ENCODE data around the gene YLPM1. TPM values are rescaled to one million over a fixed set of nuclear protein-coding genes. Genes with fewer than 3 reads are reported as not detected.

YLPM1 gene
- total RNA-seq, 1 experiment from 2014 or later = 91.2 TPM

DNA sequence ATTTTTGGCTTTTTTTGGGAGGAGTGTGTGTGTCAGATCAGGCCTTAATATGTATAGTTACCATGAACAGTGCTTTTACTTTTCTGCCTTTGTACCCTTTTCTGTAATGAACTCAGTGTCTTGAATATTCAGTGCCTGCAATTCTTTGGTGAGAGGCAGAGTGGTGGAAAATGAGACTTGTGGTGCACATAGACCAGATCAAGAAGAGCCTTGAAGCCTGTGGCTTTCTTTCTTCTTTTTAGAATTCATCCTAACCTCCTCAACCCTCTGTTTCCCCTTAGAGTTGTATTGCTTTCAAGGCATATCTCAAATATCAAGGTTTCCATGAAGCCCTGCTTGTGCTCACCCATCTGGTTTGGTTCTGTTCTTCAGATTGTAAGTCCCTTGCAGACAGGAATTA, 2.6 kb downstream of the YLPM1 start:
- Histone ChIP-seq H3K4me1 (ENCODE audit: insufficient read depth, low read length, poor library complexity, severe bottlenecking) (no peaks in the 10 kb centered on the region), H3K27me3 (replicated peaks; ENCODE audit: insufficient read depth, low read depth, low read length, poor library complexity) (no peaks in the 10 kb centered on the region), H3K36me3 (ENCODE audit: insufficient read depth, low read length, poor library complexity, severe bottlenecking) (peaks cover 3% of the 10 kb centered on the region), H3K27ac (ENCODE audit: low read depth, low read length, poor library complexity, severe bottlenecking) (no peak overlapping the region), H3K9me3 (ENCODE audit: low read depth, low read length, poor library complexity, severe bottlenecking) (no peaks in the 10 kb centered on the region), H3K4me3 (ENCODE audit: low read depth, low read length, poor library complexity, severe bottlenecking) (peak overlapping the region; percentile 94)
- CTCF ChIA-PET = no interaction called here
- POLR2A ChIA-PET (ENCODE audit: low non-redundant PET) = no interaction called here
- BruUV-seq (replicated peaks) = no TSS peak
- no peak for DNase-seq (ENCODE audit: low spot score)
- intact Hi-C loops (cut with micrococcal nuclease; ENCODE audit: unreplicated experiment) = no loop called here
- TF ChIP-seq EZH2 (IDR thresholded peaks at IDR 0.05; ENCODE audit: borderline replicate concordance, low read depth, low read length, poor library complexity, severe bottlenecking) = no peak
- TF ChIP-seq, protein P1, sequence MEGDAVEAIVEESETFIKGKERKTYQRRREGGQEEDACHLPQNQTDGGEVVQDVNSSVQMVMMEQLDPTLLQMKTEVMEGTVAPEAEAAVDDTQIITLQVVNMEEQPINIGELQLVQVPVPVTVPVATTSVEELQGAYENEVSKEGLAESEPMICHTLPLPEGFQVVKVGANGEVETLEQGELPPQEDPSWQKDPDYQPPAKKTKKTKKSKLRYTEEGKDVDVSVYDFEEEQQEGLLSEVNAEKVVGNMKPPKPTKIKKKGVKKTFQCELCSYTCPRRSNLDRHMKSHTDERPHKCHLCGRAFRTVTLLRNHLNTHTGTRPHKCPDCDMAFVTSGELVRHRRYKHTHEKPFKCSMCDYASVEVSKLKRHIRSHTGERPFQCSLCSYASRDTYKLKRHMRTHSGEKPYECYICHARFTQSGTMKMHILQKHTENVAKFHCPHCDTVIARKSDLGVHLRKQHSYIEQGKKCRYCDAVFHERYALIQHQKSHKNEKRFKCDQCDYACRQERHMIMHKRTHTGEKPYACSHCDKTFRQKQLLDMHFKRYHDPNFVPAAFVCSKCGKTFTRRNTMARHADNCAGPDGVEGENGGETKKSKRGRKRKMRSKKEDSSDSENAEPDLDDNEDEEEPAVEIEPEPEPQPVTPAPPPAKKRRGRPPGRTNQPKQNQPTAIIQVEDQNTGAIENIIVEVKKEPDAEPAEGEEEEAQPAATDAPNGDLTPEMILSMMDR (conservative IDR thresholded peaks at IDR 0.05; ENCODE audit: low read depth, low read length) = no peak

GRCh38 chr14:74771399-74771798, 8.3 kb downstream of the YLPM1 start:
- intact Hi-C loops (cut with micrococcal nuclease; ENCODE audit: unreplicated experiment) = no loop called here
- Histone ChIP-seq H3K4me1 (ENCODE audit: insufficient read depth, low read length, poor library complexity, severe bottlenecking) (peaks cover 7% of the 10 kb centered on the region), H3K27me3 (replicated peaks; ENCODE audit: insufficient read depth, low read depth, low read length, poor library complexity) (no peaks in the 10 kb centered on the region), H3K9me3 (ENCODE audit: low read depth, low read length, poor library complexity, severe bottlenecking) (no peaks in the 10 kb centered on the region), H3K4me3 (ENCODE audit: low read depth, low read length, poor library complexity, severe bottlenecking) (no peak overlapping the region), H3K27ac (ENCODE audit: low read depth, low read length, poor library complexity, severe bottlenecking) (no peak overlapping the region), H3K36me3 (ENCODE audit: insufficient read depth, low read length, poor library complexity, severe bottlenecking) (peaks cover under 1% of the 10 kb centered on the region)
- no peak for TF ChIP-seq EZH2 (IDR thresholded peaks at IDR 0.05; ENCODE audit: borderline replicate concordance, low read depth, low read length, poor library complexity, severe bottlenecking)
- TF ChIP-seq, protein P1 (conservative IDR thresholded peaks at IDR 0.05; ENCODE audit: low read depth, low read length) = no peak
- no peak for DNase-seq (ENCODE audit: low spot score)
- POLR2A ChIA-PET (ENCODE audit: low non-redundant PET) = no interaction called here
- CTCF ChIA-PET = no interaction called here
- BruUV-seq (replicated peaks) = no TSS peak

DNA sequence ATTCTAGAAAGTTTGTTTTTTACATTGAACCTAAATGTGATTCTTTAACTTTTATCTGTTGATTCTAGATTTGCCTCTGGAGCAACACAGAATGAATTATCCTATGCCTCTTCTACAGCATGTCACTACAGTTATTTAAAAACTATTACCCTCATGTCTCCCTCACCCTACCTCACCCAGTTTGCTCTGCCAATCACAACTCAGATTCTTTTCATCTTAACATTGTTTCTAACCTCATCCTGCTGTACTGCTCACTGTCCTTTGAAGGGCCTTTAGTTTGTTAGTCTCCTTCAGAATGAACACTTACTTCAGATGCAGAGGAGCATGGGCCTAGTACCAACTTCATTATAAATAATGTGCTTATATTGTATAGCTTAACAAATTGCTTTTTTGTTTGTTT, 21.5 kb downstream of the YLPM1 start:
- no peak overlapping the region for H3K27ac ChIP-seq (ENCODE audit: low read depth, low read length, poor library complexity, severe bottlenecking)
- H3K4me3 ChIP-seq (ENCODE audit: low read depth, low read length, poor library complexity, severe bottlenecking) = no peak overlapping the region
- peaks cover 69% of the 10 kb centered on the region for H3K36me3 ChIP-seq (ENCODE audit: insufficient read depth, low read length, poor library complexity, severe bottlenecking)
- ChIA-PET POLR2A (ENCODE audit: low non-redundant PET) (no interaction called here), CTCF (no interaction called here)
- intact Hi-C loops (cut with micrococcal nuclease; ENCODE audit: unreplicated experiment) = no loop called here
- H3K27me3 ChIP-seq (replicated peaks; ENCODE audit: insufficient read depth, low read depth, low read length, poor library complexity) = no peaks in the 10 kb centered on the region
- H3K4me1 ChIP-seq (ENCODE audit: insufficient read depth, low read length, poor library complexity, severe bottlenecking) = peaks cover 3% of the 10 kb centered on the region
- no TSS peak for BruUV-seq (replicated peaks)
- DNase-seq (ENCODE audit: low spot score) = no peak
- H3K9me3 ChIP-seq (ENCODE audit: low read depth, low read length, poor library complexity, severe bottlenecking) = no peaks in the 10 kb centered on the region
- TF ChIP-seq EZH2 (IDR thresholded peaks at IDR 0.05; ENCODE audit: borderline replicate concordance, low read depth, low read length, poor library complexity, severe bottlenecking) = no peak
- TF ChIP-seq, protein P1 (conservative IDR thresholded peaks at IDR 0.05; ENCODE audit: low read depth, low read length) = no peak

Data from A673 (cell line).